ENCODE data around the gene ITGA2B.

The ITGA2B gene

DNA sequence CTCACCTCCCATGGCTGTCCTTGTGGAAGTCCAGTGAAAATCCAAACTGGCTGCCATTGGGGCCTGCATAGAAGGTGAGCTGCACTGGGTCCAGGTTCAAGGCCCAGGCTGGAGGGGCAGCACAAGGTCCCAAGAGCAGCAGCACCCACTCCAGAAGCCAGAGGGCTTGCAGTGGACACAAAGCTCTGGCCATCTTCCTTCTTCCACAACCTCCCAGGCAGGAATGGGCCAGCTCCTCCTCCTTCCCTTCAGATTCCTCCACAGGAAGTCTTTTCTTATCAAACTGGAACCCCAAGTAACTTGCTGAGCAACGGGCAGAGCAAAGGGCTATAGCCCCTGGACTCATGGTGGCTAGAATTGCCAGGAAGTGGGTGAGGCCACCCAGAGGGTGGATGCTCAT lies at the start of gene ITGA2B:
Gene ITGA2B, minus strand, starts transcription at position 369 of the 400 bp plus-strand sequence. Its CDS starts 176 bp downstream, at position 193.
- no peak for TF ChIP-seq JUND (IDR thresholded peaks at IDR 0.05; ENCODE audit: low read depth)
- DNase-seq (ENCODE audit: low read depth in 1 of 2, low spot score in 1 of 2): no peak
- in situ Hi-C loops (cut with HindIII; ENCODE audit: low pct_unique_long_range_greater_than_20kb, low sequenced_read_pairs): no loop called here

DNA sequence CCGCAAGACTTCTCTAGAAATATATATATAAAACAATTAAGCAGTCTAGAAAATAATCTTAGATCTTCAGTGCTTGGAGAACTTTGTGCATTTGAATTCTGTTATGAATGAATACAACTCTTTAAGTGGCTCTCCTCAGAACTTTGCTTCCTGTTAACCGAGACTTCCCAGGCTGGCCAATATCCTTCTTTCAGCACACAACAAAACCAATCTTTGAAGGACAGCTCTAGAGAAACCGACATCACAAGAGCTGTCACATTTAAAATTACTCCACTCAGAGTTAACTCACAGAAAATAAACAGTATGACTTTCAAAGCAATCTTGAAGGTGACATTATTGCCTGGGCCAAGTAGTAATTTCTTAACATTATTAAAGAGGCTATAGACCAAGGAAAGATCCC lies 49.7 kb upstream of the ITGA2B start:
- no peak for TF ChIP-seq JUND (IDR thresholded peaks at IDR 0.05; ENCODE audit: low read depth)
- in situ Hi-C loops (cut with HindIII; ENCODE audit: low pct_unique_long_range_greater_than_20kb, low sequenced_read_pairs): no loop called here
- DNase-seq (ENCODE audit: low read depth in 1 of 2, low spot score in 1 of 2): no peak

DNA sequence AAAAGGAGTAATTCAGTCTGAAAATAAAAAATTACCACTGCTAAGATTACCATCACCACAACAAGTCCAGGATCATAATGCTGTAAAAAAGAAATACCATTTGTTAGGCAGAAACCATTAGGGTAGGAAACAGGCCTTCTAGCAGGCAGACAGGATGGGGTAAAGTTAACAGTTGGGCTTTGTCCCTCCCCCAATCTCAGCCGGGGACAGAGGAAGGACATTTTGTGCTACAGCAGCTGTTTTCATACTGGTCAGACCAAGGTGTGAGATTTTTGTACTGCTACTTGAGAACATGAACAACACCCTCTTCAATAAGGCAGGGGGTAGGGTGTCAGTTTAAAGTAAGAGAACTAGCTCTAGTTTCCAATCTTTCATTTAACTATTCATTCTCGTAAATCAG lies 49.2 kb upstream of the ITGA2B start:
- no peak for TF ChIP-seq JUND (IDR thresholded peaks at IDR 0.05; ENCODE audit: low read depth)
- in situ Hi-C loops (cut with HindIII; ENCODE audit: low pct_unique_long_range_greater_than_20kb, low sequenced_read_pairs): no loop called here
- no peak for DNase-seq (ENCODE audit: low read depth in 1 of 2, low spot score in 1 of 2)

DNA sequence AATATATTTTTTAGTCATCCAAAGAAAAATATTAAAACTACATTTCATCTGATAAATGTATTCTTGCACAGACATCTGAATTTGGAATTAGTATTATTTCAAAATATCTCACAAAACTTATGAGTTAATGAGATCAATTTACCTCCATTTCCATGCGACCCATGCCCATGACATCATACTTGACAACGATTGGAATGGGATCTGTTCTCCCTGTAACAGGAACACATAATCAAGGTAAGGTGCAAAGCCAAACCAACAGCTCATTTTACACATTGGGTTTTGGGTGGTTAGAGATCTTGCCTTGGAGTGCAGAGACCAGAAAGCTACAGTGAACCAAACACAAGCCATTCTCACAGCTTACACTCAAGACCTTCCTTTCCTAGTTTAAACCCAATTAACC lies 46.9 kb upstream of the ITGA2B start:
- DNase-seq (ENCODE audit: low read depth in 1 of 2, low spot score in 1 of 2): no peak
- in situ Hi-C loops (cut with HindIII; ENCODE audit: low pct_unique_long_range_greater_than_20kb, low sequenced_read_pairs): no loop called here

DNA sequence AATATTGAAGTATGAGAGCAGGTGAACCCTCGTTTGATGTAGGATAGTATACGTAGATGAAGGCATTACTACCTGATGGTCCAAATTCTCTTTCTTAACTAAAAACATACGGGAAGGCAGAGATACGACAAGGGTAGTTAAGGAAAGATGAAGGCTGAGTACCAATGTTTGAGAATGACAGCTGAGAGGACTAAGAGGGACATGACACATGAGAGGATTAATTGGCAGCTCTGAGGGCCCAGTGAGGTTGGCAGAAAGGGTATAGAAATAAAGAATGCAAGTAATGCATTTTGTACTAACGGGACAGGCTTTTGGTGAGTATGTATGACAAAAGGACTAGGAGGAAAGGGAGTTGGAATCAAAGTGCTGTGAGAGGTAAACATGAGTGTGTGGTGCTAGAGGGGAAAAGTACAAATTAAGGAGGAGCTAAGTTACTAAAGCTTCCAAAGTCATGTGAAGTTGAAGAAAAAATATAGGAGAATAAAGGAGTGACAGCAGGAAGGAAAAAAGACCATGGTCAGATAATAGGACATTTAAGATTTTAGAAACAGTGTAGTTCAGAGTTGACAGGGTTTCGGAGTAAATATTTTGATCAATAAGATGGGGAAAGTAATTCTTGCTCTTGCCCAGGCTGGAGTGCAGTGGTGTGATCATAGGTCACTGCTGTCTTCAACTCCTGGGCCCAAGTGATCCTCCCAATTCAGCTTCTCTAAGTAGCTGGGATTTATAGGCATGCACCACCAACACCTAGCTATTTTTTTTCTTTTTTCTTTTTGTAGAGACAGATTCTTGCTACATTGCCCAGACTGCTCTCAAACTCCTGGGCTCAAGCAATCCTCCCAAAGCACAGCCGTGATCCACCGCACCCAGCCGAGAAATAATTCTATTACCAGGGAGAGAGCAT lies 43.1 kb upstream of the ITGA2B start:
- in situ Hi-C loops (cut with HindIII; ENCODE audit: low pct_unique_long_range_greater_than_20kb, low sequenced_read_pairs): no loop called here
- DNase-seq (ENCODE audit: low read depth in 1 of 2, low spot score in 1 of 2): no peak
- no peak for TF ChIP-seq JUND (IDR thresholded peaks at IDR 0.05; ENCODE audit: low read depth)

More for the DNA sequence above, 46.9 kb upstream of the ITGA2B start:
- no peak for TF ChIP-seq JUND (IDR thresholded peaks at IDR 0.05; ENCODE audit: low read depth)

DNA sequence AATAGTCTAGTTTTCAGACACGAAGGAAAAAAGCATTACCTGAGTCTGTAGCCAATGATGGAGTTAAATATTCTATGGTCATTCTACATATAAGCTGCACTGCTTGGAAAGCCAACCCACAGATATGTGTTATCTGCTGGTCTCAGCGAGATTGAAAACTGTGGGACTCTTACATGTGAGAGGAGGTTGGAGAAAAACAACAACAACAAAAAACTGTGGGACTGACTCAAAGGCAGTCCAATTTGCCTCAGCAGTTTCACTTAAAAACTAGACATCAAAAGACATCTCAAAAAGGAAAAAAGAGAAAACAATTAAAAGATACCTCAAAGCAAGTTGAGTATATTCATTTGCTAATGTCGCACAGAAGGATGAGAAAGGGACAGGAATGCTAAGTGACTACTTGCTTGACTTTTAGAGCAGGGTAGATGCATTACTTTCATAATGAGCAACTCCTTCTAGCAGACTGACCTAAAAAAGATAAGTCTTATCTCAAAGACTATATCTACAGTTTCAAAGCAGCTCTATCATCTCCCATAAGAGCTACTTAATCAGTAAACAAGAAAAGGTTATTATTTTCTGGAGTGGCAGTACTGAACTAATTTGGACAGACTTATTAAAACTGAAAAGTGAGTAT lies 35.5 kb upstream of the ITGA2B start:
- DNase-seq (ENCODE audit: low read depth in 1 of 2, low spot score in 1 of 2): no peak
- TF ChIP-seq JUND (IDR thresholded peaks at IDR 0.05; ENCODE audit: low read depth): no peak
- in situ Hi-C loops (cut with HindIII; ENCODE audit: low pct_unique_long_range_greater_than_20kb, low sequenced_read_pairs): no loop called here

DNA sequence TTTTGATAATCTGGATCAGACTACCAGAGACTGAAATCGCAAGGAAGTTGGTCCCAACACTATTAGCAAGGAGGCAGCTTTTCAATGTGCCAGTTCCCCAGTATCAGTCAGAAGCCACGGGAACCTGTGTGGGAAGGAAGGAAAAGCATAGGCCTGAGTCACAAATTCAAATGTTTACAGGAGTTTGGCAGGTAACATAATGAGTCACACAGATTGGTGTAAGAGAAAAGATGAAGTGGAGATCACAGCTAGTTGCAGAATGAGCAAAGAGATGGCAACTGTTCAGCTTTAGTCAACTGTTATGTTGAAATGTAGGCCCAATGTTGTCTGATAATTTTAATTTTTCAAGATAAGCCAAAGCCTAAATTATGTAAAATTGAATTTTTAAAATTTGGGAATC lies 28.1 kb upstream of the ITGA2B start:
- DNase-seq (ENCODE audit: low read depth in 1 of 2, low spot score in 1 of 2): peak in 1 of 2 experiments; percentile 14
- in situ Hi-C loops (cut with HindIII; ENCODE audit: low pct_unique_long_range_greater_than_20kb, low sequenced_read_pairs): no loop called here
- TF ChIP-seq JUND (IDR thresholded peaks at IDR 0.05; ENCODE audit: low read depth): no peak

DNA sequence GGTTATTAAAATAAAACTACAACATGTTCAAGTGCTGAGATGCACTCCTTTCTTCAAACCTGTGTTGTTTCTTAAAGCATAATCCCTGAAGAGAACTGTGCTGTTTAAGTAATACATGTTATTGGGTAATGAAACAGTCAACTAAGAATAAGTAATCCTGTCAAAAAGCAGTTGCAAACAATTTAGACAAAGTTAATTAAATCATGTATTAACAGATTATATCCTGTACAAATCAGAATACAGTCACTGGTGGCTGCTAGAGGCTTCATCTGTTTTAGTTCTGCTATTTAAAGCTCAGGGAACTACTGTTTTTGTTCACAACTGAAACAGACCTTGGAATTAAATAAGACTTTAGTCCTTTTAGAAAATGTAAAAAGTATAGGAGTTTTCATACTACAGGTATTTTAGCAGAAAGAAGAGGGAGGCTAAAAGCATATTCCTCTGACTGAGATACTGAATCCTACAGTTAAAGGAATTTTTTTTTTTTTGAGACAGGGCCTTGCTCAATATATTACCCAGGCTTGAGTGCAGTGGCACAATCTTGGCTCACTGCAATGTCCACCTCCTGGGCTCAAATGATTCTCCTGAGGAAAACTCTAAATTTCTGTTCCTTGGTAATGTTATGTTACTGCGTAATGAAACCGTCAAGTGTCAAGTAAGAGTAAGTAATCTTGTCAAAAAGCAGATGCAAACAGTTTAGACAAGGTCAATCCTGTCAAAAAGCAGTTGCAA lies 27.3 kb upstream of the ITGA2B start:
- in situ Hi-C loops (cut with HindIII; ENCODE audit: low pct_unique_long_range_greater_than_20kb, low sequenced_read_pairs): no loop called here
- no peak for DNase-seq (ENCODE audit: low read depth in 1 of 2, low spot score in 1 of 2)
- no peak for TF ChIP-seq JUND (IDR thresholded peaks at IDR 0.05; ENCODE audit: low read depth)

DNA sequence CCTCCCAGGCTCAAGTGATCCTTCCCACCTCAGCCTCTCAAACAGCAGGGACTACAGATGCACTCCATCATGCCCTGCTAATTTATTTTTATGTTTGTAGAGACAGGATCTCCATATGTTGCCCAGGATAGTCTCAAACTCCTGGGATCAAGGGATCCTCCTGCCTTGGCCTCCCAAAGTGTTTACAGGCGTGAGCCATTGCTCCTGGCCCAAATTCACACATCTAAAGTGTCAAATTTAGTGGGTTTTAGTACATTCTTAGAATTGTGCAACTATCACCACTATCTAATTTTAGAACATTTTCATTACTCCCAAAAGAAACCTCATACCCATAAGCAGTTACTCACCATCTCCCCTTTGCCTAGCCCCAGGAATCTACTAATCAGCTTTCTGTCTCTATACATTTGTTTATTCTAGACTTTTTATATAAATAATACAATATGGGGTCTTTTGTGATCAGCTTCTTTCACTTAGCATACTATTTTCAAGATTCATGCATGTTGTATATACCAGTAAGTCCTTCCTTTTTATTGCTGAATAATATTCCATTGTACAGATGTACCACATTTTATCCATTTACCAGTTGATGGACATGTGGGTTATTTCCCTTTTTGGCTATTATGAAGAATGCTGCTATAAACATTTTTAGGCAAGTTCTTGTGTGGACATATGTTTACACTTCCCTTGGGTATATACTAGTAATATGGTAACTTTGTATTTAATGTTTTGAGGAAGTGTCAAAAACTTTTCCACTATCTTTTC lies 25.1 kb upstream of the ITGA2B start:
- in situ Hi-C loops (cut with HindIII; ENCODE audit: low pct_unique_long_range_greater_than_20kb, low sequenced_read_pairs): no loop called here
- TF ChIP-seq JUND (IDR thresholded peaks at IDR 0.05; ENCODE audit: low read depth): no peak
- no peak for DNase-seq (ENCODE audit: low read depth in 1 of 2, low spot score in 1 of 2)

DNA sequence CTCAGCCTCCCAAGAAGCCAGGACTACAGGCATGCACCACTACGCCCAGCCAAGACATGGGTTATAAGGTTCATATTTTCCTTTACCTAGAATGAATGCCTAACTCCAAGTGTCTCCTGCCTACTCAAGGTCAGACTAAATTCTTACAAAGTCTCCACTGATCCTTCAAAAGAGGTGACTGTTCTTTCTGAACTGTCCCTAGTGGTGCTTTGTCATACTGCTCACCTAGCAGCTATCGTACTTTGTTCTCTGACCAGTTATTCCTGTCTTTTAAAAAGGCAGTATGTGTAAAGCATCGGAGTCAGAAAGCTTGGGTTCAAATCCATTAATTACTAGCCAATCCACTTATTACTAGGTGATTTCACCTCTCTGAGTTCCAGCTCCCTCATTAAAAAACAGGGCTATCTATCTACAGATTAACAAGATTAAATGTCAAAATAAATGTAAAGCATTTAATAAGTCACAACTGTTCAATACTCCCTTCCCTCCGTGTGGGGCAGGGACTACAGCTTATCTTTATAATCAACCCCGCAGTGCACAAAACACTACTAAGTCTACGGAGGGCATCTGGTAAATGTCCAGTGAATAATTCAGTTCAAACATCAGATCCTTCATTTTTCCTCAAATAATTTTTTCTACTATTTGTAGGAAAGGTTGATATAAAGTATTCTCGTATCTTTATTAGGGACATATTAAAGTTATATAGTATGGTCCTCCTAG lies 20.0 kb upstream of the ITGA2B start:
- no peak for TF ChIP-seq JUND (IDR thresholded peaks at IDR 0.05; ENCODE audit: low read depth)
- DNase-seq (ENCODE audit: low read depth in 1 of 2, low spot score in 1 of 2): peak; percentile 24 to 76
- in situ Hi-C loops (cut with HindIII; ENCODE audit: low pct_unique_long_range_greater_than_20kb, low sequenced_read_pairs): no loop called here

DNA sequence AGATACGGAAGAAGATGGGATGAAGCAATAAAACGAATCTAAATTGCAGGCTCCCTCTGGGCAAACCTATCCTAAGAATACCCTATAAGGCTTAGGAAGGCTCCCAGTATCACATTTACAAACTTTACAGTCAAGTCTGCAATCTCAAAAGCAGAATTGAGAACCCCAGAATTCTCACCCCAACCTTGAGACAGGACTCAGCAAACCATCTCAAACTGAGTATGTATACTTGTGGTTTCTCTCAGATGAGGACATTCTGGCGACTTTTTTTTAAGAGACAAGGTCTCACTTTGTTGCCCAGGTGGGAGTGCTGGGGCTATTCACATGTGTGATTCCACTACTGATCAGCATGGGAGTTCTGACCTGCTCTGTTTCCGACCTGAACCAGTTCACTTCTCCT lies 19.3 kb upstream of the ITGA2B start:
- TF ChIP-seq JUND (IDR thresholded peaks at IDR 0.05; ENCODE audit: low read depth): no peak
- in situ Hi-C loops (cut with HindIII; ENCODE audit: low pct_unique_long_range_greater_than_20kb, low sequenced_read_pairs): no loop called here
- DNase-seq (ENCODE audit: low read depth in 1 of 2, low spot score in 1 of 2): no peak
